ENCODE measurements around the gene HOXA10. TPM values are rescaled to one million over a fixed set of nuclear protein-coding genes. Genes with fewer than 3 reads are reported as not detected.

The HOXA10 gene
- total and polyA plus RNA-seq, 2 experiments from 2014 or later = not detected

DNA sequence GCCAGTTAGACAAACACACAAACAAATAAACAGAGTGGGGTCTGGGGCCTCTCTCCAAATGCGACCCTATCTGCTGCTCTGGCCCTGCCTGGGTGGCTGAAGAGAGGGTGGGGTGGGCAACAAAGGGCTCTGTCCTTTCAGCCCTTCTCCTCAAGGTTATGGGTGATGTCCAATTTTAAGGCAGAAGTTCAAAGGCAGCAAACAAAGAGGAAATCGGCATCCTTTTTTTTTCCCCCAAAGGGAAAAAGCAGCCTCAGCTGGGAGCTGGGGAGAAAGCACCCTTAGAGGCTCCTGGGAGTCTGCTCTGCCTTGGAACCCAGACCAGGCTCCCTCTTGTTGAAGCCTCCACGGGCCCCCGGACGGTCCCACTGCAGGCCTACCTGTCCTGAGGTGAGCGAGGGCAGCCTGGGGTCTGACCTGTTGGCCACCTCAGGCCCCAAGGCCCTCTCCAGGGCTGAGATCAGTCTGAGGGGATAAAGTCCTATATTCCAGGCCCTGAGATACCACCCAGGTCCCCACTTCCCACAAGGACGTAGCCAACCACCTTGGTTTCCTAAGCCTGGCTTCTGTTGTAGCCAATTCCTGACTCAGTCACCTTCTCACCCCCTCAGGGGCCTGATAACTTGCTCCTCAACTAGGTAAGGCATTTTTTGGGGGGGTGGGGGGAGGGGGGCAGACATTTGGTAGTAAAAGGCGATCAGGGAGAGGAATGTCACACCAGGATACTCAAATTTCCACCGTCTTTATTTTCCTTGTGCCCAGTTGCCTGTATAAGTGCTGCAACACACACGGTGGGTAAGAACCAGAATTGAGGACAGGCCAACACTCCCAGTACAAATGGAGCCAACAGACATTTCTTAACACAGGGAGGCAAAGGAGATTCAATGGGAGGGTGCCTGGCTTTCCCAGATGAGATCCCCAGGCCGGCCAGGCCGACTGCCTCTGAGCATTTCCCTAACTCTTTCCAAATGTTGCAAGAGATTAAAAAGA is 6.6 kb upstream of the HOXA10 start:
- H3K4me3 ChIP-seq = no peak overlapping the region
- peaks cover 100% of the 10 kb centered on the region for H3K27me3 ChIP-seq
- no peaks in the 10 kb centered on the region for H3K36me3 ChIP-seq
- H3K4me1 ChIP-seq (ENCODE audit: low read depth) = peaks cover 3% of the 10 kb centered on the region
- no peaks in the 10 kb centered on the region for H3K9me3 ChIP-seq (ENCODE audit: low read depth)
- TF ChIP-seq, protein P1, sequence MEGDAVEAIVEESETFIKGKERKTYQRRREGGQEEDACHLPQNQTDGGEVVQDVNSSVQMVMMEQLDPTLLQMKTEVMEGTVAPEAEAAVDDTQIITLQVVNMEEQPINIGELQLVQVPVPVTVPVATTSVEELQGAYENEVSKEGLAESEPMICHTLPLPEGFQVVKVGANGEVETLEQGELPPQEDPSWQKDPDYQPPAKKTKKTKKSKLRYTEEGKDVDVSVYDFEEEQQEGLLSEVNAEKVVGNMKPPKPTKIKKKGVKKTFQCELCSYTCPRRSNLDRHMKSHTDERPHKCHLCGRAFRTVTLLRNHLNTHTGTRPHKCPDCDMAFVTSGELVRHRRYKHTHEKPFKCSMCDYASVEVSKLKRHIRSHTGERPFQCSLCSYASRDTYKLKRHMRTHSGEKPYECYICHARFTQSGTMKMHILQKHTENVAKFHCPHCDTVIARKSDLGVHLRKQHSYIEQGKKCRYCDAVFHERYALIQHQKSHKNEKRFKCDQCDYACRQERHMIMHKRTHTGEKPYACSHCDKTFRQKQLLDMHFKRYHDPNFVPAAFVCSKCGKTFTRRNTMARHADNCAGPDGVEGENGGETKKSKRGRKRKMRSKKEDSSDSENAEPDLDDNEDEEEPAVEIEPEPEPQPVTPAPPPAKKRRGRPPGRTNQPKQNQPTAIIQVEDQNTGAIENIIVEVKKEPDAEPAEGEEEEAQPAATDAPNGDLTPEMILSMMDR (IDR thresholded peaks at IDR 0.05; ENCODE audit: low read depth, low read length) = no peak
- no peak for DNase-seq (ENCODE audit: low read depth in 1 of 2, low spot score in 1 of 2)
- no peak overlapping the region for H3K27ac ChIP-seq

DNA sequence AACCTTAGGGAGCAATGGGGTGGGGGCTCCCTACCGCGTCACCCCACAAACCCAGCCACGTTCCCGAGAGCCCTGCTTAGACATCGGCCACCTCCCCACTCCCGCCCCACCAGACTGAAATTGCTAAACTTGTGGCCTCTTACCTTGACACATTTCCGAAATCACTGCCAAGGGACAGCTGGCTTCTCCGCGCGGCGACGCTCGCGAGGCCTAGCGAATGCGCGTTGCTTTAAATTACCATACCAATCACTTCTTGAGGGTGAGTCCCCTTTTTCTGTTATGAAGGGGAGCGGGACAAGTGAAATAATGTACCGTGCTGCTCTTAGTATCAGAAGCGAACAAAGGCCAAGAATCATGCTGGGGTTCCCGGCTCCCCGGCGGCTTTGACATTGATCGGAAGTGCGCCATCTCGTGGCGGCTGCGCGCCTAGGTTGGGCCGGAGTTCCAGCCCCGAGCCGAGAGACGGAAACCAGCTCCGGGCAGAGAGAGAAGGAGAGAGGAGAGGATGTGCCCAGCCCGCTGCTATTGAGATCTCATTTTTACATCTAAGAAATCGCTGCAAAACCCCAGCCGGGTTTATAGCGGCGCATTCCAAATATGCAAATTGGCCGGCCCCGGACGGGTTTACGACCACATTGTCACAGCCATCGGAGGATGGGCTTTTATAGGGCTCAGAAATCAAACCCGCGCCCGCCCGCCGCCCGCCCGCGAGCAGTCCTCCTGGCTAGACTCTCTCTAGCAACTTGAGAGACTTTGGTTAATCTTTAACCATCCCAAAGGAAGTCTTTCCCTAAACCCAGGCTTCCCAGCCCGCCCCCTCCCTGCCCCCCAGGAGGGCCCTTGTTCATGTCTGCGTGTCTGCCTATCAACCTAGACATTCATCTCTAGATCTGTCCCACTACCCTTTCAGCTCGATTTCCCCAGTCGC is 5.6 kb upstream of the HOXA10 start:
- DNase-seq (ENCODE audit: low read depth in 1 of 2, low spot score in 1 of 2) = peak; percentile 63
- peaks cover 3% of the 10 kb centered on the region for H3K4me1 ChIP-seq (ENCODE audit: low read depth)
- no peak overlapping the region for H3K4me3 ChIP-seq
- H3K9me3 ChIP-seq (ENCODE audit: low read depth) = no peaks in the 10 kb centered on the region
- H3K27ac ChIP-seq = no peak overlapping the region
- peaks cover 100% of the 10 kb centered on the region for H3K27me3 ChIP-seq
- TF ChIP-seq, protein P1 (IDR thresholded peaks at IDR 0.05; ENCODE audit: low read depth, low read length) = peak; percentile 89
- no peaks in the 10 kb centered on the region for H3K36me3 ChIP-seq

DNA sequence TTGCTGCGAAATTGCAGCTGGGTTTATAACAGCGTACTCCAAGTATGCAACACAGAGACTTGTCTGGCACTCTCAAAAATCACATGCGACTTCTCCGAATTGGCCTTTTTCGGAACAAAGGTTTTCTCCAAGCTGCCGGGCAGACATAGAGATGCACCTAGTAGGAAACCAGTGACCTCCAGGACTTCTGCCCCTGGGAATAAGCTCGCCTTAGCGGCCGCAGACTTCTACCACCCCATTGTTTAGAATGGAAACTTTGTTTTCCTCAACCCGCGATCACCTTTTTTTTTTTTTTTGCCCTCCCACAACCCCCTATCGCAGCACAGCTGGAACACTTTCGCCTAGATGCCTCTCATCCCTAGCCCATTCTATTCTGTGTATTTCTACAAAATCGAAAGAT is 4.9 kb upstream of the HOXA10 start:
- H3K27me3 ChIP-seq = peaks cover 100% of the 10 kb centered on the region
- H3K27ac ChIP-seq = no peak overlapping the region
- H3K4me1 ChIP-seq (ENCODE audit: low read depth) = peaks cover 3% of the 10 kb centered on the region
- no peaks in the 10 kb centered on the region for H3K9me3 ChIP-seq (ENCODE audit: low read depth)
- H3K36me3 ChIP-seq = no peaks in the 10 kb centered on the region
- TF ChIP-seq, protein P1 (IDR thresholded peaks at IDR 0.05; ENCODE audit: low read depth, low read length) = no peak
- H3K4me3 ChIP-seq = no peak overlapping the region
- no peak for DNase-seq (ENCODE audit: low read depth in 1 of 2, low spot score in 1 of 2)

GRCh38 chr7:27178366-27178765 is 4.2 kb upstream of the HOXA10 start:
- Histone ChIP-seq H3K27me3 (peaks cover 100% of the 10 kb centered on the region), H3K27ac (no peak overlapping the region), H3K4me3 (no peak overlapping the region), H3K9me3 (ENCODE audit: low read depth) (no peaks in the 10 kb centered on the region), H3K4me1 (ENCODE audit: low read depth) (no peaks in the 10 kb centered on the region), H3K36me3 (no peaks in the 10 kb centered on the region)
- DNase-seq (ENCODE audit: low read depth in 1 of 2, low spot score in 1 of 2) = no peak
- TF ChIP-seq, protein P1 (IDR thresholded peaks at IDR 0.05; ENCODE audit: low read depth, low read length) = no peak

GRCh38 chr7:27177795-27178320 is 3.7 kb upstream of the HOXA10 start:
- TF ChIP-seq, protein P1 (IDR thresholded peaks at IDR 0.05; ENCODE audit: low read depth, low read length) = no peak
- Histone ChIP-seq H3K36me3 (no peaks in the 10 kb centered on the region), H3K9me3 (ENCODE audit: low read depth) (no peaks in the 10 kb centered on the region), H3K27me3 (peaks cover 100% of the 10 kb centered on the region), H3K4me3 (no peak overlapping the region), H3K27ac (no peak overlapping the region), H3K4me1 (ENCODE audit: low read depth) (no peaks in the 10 kb centered on the region)
- no peak for DNase-seq (ENCODE audit: low read depth in 1 of 2, low spot score in 1 of 2)
